Measurements from ENCODE around the gene PRR12.
A peak's percentile ranks its signal among the peaks of the same experiment; 100 is the strongest.
"Not testable (repeated sequence)": the region's sequence is repeated elsewhere in the genome, so short reads cannot be mapped to it uniquely, and the experiment has no call there.

PRR12 gene

DNA sequence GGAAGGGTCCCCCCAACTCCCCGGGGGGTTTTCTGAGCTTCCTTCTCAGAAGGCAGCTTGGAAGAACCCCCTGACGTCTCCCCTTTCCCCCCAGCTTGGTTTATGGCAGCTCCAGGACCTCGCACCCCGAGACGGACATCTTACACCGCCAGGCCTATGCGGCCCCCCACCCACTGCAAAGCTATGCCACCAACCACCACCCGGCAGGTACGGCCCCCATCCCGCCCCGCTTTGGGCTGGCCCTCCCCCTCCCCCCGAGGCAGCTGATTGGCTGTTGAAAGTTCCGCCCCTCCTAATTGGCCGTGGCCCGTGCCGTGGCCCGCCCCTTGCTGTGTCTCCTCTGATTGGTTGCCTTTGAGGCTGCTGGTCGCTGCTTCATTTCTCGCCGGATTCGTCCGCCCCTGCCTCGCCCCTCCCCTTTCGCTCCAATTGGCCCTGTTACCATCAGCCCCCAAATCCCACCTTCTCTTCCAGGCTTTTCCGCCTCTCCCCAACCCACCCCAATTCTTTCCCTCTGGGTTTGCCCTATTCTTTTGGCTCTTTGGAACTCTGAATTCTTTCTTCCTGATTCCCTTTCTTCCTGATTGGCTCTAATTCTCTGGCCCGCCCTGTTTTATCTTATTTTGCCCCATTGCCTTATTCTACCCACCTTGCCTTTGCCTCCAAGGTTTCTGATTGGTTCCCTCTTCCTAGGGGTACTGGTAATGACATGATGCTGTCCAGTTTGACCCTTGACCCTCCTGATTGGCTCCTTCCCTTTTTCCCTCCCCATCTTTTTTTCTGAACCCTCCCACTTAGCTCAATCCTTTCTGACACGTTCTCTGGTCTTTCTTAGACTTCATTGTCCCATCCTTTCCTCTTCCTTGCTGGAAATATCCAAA, 2.5 kb downstream of the PRR12 start:
- DNase-seq, result peak; percentile 28

DNA sequence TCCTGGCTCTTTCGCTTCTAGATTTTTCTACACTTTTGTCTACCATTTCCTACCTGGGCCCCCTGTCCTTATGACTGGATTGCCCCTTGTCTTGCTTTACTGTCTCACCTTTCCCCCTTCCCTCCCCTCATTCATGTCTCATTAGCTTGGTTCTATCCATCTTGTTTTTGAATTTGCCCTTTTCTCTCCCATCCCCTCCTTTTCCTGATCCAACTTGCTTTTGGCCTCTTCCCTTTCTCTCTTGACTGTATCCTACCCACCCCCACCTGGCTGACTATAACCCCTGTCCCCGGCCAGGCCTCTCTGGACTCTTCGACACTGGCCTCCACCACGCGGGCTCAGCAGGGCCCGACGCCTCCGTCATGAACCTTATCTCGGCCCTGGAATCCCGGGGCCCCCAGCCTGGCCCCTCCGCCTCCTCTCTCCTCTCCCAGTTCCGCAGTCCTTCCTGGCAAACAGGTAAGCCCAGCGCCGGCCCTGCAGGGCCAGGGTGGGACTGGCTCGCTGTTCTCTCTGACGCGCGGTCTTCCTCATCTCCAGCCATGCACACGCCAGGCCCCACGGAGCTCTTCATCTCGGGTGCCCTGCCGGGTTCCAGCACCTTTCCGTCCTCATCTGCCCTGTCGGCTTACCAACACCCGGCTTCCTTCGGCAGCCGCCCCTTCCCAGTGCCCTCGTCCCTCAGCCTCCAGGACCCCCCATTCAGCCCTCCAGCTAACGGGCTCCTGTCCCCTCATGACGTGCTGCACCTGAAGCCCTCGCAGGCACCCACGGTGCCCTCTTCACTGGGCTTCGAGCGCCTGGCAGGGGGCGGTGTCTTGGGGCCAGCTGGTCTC, 3.4 kb downstream of the PRR12 start:
- DNase-seq, result no peak

DNA sequence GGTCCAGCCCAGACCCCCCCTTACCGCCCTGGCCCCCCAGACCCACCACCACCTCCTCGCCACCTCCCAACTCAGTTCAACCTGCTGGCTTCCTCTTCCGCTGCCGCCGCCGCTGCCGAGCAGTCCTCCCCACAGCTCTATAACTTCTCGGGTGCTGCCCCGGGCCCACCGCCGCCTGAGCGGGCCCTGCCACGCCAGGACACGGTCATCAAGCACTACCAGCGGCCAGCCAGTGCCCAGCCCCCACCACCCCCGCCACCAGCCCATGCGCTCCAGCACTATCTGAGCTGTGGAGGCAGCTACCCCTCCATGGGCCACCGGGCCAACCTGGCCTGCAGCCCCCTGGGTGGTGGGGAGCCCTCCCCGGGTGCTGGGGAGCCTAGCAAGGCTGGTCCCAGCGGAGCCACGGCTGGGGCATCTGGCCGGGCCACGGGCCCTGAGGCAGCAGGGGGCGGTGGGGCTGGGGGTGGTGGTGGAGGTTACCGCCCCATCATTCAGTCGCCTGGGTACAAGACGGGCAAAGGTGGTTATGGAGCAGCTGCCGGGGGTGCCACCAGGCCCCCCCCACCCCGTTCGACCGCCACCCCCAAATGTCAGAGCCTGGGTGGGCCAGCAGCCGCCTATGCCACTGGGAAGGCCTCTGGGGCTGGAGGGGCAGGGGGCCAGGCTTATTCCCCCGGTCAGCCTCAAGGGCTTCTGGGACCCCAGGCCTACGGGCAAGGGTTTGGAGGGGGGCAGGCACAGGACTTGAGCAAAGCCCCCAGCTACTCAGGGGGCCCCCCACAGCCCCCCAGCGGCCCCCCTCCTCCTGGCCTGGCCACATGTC, 4.2 kb downstream of the PRR12 start:
- DNase-seq, result no peak

DNA sequence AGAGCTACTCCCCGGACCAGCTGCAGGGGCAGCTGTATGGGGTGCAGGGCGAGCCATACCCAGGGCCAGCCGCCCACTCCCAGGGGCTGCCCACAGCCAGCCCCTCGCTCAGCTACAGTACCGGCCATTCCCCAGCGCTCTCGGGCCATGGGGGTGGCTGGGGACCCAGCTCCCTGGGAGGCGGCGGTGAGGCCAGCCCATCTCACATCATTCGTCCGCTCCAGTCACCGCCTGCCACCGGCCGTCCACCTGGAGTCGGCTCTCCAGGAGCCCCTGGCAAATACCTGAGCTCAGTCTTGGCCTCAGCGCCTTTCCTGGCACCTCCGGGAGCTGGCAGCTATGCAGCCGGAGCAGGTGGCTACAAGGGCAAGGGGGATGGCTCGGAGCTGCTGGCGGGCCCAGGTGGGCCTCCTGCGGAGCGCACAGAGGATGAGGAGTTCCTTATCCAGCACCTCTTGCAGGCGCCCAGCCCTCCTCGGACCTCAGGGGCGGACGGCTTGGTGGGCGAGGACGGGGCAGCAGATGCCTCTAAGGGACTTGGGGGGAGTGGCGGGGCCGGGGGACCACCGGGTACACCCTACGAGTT, 4.9 kb downstream of the PRR12 start:
- no peak for DNase-seq

- DNase-seq, result no peak
Observed at GRCh38 chr19:49596407-49596806, 5.4 kb downstream of the PRR12 start.

DNA sequence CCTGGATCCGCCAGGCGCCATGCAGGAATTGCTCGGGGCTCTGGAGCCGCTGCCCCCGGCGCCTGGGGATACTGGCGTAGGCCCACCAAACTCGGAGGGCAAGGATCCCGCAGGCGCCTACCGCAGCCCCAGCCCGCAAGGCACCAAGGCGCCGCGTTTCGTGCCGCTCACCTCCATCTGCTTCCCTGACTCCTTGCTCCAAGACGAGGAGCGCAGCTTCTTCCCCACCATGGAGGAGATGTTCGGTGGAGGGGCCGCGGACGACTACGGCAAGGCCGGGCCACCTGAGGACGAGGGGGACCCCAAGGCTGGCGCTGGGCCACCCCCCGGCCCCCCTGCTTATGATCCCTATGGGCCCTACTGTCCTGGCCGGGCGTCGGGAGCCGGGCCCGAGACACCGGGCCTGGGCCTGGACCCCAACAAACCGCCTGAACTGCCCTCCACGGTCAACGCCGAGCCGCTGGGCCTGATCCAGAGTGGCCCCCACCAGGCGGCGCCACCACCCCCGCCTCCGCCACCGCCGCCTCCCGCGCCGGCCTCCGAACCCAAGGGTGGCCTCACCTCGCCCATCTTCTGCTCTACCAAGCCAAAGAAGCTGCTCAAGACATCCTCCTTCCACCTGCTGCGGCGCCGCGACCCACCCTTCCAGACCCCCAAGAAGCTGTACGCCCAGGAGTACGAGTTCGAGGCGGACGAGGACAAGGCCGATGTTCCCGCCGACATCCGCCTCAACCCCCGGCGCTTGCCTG, 6.1 kb downstream of the PRR12 start:
- no peak for DNase-seq

DNA sequence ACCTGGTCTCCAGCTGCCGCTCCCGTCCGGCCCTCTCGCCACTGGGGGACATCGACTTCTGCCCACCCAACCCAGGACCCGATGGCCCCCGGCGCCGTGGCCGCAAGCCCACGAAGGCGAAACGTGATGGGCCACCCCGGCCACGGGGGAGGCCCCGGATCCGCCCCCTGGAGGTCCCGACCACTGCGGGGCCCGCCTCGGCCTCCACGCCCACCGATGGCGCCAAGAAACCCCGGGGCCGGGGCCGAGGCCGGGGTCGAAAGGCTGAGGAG, 6.7 kb downstream of the PRR12 start:
- DNase-seq, result no peak

GRCh38 chr19:49599378-49600295, 8.7 kb downstream of the PRR12 start:
- DNase-seq, result no peak

GRCh38 chr19:49601482-49602038, 10.6 kb downstream of the PRR12 start:
- no peak for DNase-seq

GRCh38 chr19:49602806-49603205, 11.8 kb downstream of the PRR12 start:
- DNase-seq, result no peak

DNA sequence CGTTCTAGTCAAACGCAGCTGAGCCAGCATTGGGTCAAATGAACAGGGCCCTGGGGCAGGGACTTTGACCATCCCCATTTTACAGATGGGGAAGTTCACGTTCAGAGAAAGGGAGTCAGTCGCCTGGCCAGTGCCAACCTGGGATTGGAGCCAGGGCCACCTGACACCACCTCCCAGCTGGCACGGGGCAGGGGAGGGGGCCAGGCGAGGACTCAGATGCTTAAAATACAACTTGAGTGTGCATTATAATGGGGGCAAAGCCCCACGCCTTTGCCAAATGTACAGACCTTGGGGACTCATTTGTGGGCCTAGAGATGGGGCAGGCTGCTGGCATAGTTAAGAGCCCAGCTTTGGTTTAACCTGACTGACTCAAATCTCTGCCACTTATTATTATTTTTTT, 14.6 kb downstream of the PRR12 start:
- DNase-seq, result no peak

- no peak for DNase-seq
Observed at GRCh38 chr19:49609499-49610092, 18.6 kb downstream of the PRR12 start.

- DNase-seq, result no peak
Observed at GRCh38 chr19:49613374-49613773, 22.4 kb downstream of the PRR12 start.

DNA sequence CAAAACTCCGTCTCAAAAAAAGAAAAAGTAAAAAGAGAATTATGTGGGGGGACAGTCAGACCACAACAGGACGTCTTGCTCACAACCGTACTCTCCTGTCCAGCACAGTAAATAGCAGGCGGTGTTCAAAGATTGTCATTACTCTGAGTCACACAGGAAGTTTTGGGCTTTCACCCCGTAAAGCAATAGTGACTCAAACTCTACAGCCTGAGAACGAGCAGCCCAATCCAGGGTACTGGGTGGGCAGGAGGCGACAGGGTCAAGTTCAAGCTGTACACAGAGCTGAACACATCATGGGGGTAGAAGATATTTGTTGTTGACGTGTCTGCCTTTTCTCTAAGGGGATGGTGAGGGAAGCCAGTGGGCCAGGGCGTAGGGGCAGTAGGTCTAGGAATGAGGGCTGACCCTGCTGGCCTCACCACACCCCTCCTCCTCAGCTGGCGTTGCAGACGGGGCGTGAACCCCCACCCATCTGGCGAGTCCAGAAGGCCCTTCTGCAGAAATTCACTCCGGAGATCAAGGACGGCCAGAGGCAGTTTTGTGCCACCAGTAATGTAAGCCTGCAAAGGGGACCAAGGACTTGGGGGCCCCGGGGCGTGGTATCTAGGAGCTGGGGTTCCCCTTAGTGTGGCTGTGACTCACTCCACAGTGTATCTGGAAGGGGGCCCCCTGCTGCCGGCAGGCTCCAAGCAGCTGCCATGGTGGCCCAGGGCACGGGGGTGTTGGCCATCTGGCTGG, 23.3 kb downstream of the PRR12 start:
- DNase-seq, result no peak

DNA sequence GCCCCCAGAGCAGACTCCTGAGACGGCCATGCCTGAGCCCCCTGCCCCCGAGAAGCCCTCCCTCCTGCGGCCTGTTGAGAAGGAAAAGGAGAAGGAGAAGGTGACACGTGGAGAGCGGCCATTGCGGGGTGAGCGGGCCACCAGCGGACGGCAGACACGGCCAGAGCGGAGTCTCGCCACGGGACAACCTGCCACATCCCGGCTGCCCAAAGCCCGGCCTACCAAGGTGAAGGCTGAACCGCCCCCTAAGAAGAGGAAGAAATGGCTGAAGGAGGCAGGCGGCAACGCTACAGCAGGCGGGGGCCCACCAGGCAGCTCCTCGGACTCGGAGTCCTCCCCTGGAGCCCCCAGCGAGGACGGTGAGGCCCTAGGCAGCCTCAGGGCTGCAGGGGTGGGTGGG, 24.9 kb downstream of the PRR12 start:
- no peak for DNase-seq

DNA sequence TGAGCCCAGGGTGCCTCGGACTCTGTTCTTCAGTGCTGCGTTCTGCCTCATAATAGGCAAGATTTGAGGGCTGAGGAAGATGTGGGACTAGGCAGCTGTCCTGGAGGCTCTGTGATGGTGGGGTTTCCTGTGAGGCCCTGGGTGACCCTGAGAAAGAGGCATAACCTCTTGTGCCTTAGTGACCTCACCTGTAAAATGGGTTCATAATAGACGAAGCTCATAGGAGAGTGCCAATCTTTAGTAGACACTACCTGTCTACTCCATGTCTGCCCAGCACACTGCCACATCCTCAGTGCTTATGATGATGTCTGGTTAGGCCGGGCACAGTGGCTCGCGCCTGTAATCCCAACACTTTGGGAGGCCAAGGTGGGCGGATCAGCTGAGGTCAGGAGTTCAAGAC, 25.6 kb downstream of the PRR12 start:
- no peak for DNase-seq

- DNase-seq, result no peak
Observed at GRCh38 chr19:49616945-49617344, 26.0 kb downstream of the PRR12 start.

DNA sequence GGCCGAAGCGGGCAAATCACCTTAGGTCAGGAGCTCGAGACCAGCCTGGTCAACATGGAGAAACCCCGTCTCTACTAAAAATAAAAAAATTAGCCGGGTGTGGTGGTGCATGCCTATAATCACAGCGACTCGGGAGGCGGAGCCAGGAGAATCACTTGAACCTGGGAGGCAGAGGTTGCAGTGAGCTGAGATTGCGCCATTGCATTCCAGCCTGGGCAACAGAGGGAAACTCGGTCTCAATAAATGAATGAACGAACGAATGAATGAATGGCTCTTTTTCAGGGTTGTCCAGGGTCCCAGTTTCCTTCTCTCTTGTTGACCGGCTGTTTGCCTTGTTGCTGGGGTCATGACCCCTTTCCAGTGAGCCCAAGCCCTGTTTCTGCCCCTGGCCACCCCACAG, 26.9 kb downstream of the PRR12 start:
- DNase-seq, result not testable (repeated sequence)

All from DMS53 (cell line).